ENCODE results near the gene GGA3.

DNA sequence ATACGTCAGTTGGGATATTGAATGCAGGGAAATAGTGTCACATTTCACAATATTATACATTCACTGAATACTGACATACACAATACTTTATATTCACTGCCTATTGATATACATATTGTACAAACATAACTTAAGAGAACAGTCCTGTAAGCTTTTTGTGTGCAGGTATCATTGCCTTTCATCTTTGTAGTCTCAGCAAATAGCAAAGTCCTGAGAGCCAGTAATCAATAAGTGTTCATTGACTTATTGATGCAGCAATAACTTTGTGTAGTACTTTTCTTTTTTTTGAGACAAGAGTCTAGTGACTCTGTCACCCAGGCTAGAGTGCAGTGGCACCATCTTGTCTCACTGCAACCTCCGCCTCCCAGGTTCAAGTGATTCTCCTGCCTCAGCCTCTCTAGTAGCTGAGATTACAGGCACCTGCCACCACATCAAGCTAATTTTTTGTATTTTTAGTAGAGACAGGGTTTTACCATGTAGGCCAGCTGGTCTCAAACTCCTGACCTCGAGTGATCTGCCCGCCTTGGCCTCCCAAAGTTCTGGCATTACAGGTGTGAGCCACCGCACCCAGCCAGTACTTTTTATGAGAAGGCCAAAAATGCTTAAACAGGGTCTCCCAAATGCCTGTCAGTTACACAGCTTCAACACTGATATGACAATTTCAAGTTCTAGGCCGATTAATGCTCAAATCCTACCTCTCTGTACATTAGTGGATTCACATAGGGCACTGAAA is 61.4 kb downstream of the GGA3 start:
- TF ChIP-seq FOXM1 (IDR thresholded peaks at IDR 0.05; ENCODE audit: borderline replicate concordance): no peak
- no peak for TF ChIP-seq NFRKB (IDR thresholded peaks at IDR 0.05)
- TF ChIP-seq TARDBP (IDR thresholded peaks at IDR 0.05): no peak
- TF ChIP-seq FOXK2 (IDR thresholded peaks at IDR 0.05): no peak
- no peak for TF ChIP-seq BHLHE40 (IDR thresholded peaks at IDR 0.05; ENCODE audit: borderline replicate concordance)
- TF ChIP-seq PKNOX1 (IDR thresholded peaks at IDR 0.05): no peak
- TF ChIP-seq FOXA1 (IDR thresholded peaks at IDR 0.05): no peak
- no peak for TF ChIP-seq SP1 (IDR thresholded peaks at IDR 0.05)
- TF ChIP-seq ARNT (IDR thresholded peaks at IDR 0.05): no peak
- TF ChIP-seq CTBP1 (IDR thresholded peaks at IDR 0.05; ENCODE audit: borderline replicate concordance): no peak
- TF ChIP-seq SUZ12 (IDR thresholded peaks at IDR 0.05): no peak
- no peak for TF ChIP-seq ZNF384 (IDR thresholded peaks at IDR 0.05)
- TF ChIP-seq ELF4 (IDR thresholded peaks at IDR 0.05): no peak

Measured in HEK293T (cell line).